ENCODE data around the gene FGFBP3.

- TF ChIP-seq EZH2 (IDR thresholded peaks at IDR 0.05; ENCODE audit: low read length) = no peak
- TF ChIP-seq CTCF (optimal IDR thresholded peaks at IDR 0.05 in 1 of 3, IDR thresholded peaks at IDR 0.05 in 1 of 3, conservative IDR thresholded peaks at IDR 0.05 in 1 of 3; ENCODE audit: extremely low read depth in 1 of 3, insufficient read depth in 2 of 3, low read length in 3 of 3) = no peak
Observed at GRCh38 chr10:91941426-91941825, 32.1 kb upstream of the FGFBP3 start.
